SHP77 (cell line): ENCODE measurements around the gene TFF1.

ENCODE experiments used
- DNase-seq, 2 experiments: peaks; one replicate each; lab custom pipeline; 2025; lab: John Stamatoyannopoulos, UW

TFF1 gene

DNA sequence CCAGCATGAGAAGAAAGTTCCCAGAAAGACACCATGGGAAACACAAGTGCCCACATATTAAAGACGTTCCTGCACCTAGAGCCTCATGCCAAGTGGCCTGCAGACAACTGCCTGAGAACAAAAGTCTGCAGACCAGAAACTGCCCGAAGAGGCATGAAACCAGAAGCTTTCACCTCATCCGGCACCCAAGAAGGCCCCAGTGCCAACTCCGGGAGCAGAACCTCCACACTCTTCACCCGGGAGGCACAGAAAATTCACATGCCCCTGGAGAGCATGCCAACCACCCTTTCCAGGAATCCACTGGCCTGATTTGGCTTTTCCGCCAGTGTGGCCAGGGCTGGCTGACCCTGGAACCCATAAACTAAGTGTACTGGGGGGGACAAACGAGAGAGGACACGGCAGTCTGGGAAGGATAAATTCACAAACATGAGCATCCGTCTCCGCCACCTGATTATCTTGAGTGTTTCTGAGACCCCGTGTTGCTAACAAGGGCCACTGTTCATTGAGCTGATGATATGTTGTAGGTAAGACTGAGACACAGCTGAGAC, 22.3 kb downstream of the TFF1 start:
- no peak for DNase-seq

DNA sequence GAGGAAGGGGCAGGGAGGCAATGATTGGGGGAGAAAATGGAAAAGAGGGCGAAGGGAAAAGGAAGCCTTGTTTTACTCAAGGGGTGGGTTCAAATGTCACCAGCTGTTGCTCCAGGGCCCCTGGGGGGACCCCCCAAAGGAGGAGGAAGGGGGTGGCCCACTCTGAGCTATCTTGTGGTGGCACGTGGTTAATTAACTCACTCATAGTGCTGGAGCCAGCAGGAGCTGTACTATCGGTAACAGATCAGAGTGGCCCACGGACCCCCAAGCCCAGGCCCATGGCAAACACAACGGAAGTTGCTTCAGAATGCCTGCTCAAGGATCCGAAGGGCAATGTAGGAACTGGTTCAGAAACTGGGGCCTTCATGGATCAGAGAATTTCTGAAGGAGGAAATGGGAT, 22.8 kb downstream of the TFF1 start:
- DNase-seq = no peak

DNA sequence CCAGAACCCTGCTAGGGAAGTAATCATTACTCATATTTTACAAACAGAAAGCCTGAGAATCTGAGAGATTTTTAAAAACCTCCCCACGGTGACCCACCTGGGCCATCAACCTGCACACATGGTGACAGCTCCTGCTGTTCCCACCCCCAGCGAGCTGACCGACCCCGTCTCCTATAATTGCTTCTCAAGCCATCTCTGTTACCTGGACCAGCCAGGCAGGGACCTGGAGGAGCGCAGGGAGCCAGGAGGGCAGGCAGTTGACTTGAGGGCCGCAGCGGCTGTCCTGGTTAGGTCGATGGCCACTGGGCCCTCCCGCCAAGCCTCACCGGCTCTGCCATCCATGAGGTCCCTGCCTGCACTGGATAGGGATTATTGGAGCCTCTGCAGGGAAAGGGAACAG, 23.2 kb downstream of the TFF1 start:
- DNase-seq = no peak

DNA sequence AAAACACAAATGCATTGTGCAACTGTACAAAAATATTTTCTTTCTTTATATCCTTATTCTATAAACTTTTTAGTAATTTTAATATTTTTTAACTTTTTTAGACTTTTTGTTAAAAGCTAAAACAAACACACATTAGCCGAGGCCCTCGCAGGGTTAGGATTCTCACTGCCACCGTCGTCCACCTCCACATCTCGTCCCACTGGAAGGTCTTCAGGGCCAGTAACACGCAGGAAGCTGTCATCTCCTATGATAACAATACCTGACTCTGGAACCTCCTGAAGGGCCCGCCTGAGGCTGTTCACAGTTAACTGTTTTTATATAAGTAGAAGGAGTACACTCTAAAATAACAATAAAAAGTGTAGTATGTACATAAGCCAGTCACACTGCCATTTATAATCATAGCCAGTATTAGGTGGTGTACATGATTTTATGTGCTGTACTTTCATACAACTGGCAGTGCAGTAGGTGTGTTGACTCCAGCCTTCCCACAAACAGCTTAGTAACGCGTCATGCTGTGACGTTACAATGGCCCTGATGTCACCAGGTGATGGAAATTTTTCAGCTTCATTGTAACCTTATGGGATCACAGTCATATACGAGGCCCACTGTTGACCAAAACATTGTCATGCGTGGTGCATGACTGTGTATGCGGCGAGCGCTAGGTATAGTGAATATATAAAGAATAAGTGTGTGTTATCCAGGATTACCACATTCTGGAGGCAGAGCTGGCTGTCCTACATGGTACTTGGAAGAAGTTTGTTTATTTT, 24.4 kb downstream of the TFF1 start:
- DNase-seq = no peak

DNA sequence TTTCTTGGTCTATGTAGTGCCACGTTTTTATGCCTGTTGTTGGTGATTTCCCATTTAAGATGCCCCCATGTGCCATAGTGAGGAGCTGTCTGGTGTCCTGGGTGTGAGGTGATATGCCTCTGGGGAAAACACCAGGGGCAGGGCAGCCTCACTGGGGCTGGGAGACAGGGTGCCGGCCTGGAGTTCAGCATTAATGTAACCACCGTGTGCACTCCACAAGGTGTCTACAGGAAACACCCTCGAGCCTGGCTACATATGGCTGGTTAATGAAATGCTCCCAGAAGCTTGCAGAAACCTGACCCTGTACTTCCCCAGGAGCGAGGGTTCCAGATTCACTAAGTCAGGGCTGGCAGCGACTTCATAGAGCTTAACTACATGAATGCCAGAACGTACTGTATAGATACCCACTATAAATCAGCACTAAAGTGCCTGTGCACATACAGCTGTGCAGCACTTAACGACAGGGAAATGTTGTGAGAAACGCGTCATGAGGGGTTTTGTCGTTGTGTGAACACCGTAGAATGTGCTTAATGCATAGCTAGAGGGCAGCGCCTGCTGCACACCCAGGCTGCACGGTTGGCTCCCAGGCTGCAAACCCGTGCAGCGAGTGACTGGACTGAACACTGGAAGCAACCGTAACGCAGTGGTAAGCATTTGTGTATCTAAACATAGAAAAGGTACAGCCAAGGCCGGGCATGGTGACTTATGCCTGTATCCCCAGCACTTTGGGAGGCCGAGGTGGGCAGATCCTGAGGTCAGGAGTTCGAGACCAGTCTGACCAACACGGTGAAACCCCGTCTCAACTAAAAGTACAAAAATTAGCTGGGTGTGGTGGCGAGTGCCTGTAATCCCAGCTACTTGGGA, 25.9 kb downstream of the TFF1 start:
- DNase-seq = peak; percentile 16 to 29

DNA sequence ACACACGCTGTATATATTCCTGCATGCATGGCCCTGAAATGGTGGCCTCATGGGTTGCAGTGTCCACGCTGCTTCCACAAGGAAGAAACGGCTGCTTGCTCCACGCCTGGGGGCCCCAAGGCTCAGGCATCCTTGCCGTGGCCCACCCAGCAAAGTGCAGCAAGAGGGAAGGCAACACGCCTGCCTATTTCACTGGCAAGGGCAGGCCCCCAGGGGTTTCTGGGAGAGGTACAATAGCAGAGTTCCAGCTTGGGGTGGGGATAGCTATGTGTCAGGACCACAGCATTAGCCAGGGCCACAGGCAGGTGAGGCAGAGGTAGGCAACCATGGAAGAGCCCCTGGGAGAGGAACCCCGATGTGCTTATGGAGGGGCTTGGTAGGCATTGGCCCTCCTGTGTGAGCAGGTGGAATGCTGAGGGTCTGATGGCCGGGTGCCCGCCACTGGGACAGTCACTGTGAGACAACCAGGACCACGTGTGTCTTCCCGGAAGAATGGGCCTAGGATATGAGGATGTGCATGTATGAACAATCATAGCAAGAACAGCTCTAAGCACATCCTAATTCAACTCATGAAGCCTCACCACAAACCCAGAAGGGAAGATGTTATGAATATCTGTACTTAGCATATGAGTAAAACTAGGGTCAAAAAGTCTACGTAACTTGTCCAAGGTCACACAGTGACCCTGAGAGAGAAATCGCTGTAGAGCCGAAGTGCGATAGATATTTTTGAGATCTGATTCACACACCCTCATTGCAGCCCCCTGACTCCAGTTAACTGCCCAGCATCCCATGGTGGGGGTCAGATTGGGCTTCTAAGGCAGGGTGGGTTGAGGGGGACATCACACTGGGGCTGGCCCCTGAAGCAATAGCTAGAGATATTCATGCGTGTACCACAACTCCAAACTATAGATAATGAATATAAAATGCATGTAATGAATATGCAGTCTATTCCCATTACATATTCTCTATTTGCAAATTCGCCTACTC, 27.3 kb downstream of the TFF1 start:
- no peak for DNase-seq

DNA sequence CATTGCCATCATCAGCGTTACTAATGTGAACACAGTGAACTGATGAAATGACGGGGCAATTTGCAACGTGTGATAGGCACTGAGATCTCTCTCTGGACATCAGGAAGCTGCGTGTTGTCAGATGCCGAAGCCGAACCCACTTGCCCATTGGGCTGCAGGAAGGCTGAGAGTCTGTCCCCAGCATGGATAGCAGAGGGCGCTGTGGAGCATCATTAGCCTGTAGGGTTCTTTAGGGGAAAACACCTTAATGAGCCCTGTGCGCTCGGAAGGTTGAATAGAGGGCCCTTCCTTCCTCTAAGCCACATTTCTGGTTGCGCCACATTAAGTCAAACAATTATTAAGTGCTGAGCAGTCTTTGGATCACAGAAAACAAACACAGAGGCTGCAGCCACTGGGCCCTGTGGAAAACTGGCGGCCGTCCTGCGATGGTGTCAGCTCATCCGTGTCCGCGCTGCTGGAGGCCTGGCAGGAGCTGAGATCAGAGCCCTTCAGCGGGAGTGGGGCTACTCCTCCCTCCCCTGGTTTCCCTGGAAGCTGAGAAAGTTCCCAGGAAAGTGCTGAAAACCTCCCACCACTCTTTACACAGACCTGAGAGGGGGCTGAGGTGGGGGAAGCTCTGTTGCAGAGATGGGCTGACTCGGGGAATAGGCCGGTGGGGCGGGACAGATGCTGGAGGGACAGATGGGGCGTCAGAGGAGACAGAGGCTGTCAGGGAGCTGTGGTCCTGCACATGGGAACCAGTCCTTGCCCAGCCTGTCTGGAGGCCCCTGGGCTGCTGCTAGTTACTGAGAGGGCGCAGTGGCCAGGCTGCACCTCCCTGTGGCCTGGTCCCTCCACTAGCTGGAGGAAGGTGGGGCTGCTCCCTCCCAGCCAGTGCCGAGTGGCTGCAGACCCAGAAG, 28.3 kb downstream of the TFF1 start:
- DNase-seq = peak; percentile 83 to 87

DNA sequence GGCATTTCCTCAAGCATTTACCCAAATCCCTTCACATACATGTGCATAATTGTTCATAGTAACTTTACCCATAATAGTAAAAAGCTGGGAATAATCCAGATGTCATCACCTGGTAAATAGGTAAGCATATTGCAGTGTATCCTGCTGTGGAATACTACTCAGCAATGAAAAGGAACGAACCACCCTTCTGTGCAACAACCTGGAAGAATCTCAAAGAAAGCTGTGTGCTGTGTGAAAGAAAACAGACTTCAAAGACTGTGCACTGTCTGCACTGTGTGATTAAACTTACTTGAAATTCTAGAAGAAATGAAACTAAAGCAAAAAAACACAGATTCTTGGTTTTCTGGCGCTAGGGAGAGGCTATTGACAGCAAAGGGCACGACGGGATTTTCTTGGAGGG, 29.1 kb downstream of the TFF1 start:
- DNase-seq = no peak

DNA sequence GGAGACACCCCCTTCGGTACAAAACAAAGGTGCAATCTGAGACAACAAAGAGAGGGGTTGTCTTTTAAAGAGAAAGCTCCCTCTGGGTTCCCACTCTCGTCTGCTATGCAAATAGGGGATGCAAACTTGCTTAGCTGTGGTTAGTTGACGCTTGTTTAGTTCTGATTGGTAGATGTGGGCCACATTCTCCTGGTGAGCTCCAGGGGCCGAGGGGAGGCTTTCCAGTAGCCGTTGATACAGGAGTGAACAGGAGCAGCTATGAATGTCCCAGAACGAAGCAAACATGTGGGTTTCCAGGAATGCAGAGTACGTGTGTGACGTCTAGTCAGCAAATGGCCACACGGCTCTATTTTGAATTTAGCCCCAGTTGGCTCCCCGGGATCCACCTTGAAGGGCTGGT, 30.3 kb downstream of the TFF1 start:
- DNase-seq = peak; percentile 51 to 72

DNA sequence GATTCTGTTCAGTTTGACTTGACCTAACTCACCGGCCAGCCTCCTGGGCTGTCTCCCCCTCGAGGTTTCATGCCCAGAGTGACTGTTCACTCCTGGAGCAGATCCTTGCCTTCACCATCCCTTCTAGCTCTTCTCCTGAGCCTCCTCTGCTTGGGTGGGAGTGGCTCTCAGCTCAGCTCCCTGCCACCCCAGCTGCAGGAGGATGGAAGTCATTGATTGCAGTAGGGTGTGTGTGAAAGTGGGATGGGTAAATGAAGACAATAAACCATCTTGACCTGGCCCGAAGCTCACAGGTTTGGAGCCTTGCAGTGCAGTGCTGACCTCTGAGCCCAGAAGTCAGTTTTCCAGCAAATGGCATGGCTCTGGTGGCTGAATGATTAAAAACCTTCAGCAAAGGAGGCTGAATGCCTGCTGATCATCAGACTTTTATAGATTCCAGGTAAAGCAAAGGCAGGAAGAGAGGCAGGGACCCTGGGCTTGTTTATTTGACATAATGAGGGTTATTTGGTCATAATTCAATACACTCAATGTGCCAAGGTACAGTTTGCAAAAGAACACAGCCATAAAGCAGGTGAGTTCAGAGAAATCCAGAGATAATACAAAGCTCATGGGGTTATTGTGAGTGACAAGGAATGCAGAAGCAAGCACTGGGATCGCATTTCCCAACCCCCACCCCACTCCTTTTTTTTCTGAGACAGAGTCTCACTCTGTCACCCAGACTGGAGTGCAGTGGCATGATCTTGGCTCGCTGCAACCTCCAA, 33.6 kb downstream of the TFF1 start:
- no peak for DNase-seq

DNA sequence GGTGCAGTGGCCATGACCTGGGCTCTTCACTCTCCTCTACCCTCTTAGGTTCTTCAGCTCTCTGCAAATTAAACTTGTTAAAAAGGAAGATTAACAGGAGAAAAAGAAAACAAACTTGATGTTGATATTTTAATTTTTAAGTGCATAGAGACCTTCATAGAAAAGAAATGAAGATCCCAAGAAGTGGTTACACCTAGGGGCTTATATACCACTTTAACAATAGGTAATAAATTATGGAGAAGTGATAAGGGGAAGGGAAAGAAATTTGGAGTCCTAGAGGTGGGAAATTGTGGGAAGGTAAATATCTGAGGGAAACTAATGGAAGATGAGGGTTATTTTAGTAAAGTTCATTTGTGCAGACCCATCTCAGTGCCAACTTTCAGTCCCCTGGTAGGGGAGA, 34.7 kb downstream of the TFF1 start:
- DNase-seq = no peak

DNA sequence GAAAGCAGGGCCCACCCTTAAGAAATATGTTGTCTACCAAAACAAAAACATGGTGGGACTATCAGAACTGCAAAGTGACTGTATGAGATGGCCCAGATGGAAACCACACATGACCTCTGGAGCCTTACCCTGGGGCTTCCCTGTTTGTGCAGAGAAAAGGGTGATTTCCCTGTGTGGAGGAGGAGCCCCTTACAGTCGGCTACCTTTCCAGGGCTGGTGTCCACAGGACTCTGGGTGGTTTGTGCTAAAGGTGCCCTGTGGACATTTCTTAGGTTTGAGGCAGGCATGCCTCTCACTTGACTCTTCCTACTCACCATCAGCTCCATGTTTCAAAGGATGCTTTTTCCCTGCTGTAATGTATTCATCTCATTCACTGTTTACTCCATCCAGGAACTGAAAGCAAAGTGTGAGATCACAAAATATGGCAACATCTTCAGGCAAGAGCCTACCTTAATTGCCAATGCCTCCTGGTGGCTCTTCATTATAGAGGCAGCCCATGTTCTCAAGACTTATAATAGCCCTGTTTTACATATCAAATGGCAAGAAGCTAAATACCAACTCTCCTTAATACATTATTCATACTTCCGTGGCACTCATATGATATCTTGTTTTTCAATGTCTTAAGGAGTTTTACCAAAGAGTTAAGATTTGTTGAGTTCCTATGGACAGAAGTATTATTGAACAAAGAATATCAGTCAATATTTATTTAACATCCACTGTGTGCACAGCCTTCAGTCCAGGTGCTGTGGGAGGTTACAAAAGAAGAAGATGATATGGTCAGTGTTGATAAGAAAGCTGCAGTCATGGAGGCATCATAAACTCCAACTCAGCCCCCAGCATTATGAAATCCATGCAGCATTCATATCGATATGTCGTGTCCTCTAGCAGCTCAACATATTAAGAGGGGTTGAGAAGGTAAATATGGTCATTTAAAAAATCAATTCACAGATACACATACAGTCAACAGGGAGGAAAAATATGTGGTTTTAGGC, 35.7 kb downstream of the TFF1 start:
- DNase-seq = no peak

DNA sequence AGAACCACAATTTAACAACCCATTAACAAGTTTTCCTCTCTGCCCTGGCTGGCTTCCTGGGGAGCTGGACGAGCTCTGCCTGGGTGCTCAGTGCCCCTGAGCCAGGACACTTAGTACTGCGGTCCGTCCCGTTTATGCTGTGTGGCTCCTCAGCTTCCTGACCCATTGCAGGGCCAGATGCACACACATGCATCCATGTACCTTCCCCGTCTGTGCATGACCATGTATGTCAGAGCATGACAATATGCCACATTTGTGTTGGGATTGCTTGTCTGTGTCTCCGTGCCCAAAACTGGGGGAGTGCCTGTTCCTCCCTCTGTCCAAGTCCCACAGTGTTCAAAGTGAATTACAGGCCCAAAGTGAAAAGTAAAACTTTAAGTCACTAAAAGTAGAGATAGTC, 41.4 kb downstream of the TFF1 start:
- DNase-seq = no peak

DNA sequence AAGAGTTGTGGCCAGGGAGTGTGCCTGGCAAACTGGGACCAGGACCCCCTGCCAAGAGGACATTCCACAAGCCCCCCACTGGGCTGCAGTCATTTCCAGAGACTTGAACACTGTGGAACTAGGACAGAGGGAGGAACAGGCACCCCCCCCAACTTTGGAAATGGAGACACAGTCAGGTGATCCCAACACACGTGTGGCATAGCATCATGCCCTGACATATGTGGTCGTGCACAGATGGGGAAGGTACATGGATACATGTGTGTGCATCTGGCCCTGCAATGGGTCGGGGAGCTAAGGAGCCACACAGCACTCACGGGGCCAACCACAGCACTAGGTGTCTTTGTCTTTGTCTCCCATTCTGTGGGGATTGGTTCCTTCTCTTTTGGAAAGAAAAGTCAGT, 44.5 kb downstream of the TFF1 start:
- no peak for DNase-seq

DNA sequence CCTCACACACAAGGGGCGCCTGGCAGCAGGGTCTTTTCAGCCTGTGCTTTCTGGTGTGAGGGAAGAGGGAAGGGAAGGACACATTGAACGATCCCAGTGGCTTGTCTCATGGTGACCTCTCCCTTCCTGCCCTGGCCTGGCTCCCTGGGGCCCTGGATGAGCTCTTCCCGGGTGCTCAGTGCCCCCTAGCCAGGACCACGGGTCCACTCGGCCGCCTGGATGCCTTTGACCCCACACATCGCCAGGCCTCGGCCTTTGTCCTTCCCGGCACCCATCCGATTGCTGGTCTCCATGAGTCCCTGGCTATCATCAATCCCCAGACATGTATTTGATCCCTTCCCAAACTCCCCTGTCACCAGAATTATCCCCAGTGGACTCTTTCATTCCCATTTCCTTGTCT, 45.1 kb downstream of the TFF1 start:
- no peak for DNase-seq

DNA sequence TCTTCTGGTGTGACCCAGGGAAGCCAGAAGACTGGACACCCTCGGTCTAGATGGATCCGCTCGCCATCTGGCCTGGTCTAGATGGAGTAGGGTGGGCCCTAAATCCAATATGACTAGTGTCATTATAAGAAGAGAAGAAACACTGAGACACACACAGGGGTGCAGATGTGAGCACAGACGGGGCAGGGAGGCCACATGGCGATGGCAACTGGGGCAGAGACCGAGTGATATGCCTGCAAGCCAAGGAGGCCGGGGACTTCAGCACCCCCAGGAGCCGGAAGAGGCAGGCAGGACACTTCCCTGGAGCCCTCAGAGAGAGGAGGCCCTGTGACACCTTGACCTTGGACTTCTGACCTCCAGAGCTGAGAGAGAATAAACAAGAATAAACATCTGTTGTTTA, 45.5 kb downstream of the TFF1 start:
- DNase-seq = no peak

DNA sequence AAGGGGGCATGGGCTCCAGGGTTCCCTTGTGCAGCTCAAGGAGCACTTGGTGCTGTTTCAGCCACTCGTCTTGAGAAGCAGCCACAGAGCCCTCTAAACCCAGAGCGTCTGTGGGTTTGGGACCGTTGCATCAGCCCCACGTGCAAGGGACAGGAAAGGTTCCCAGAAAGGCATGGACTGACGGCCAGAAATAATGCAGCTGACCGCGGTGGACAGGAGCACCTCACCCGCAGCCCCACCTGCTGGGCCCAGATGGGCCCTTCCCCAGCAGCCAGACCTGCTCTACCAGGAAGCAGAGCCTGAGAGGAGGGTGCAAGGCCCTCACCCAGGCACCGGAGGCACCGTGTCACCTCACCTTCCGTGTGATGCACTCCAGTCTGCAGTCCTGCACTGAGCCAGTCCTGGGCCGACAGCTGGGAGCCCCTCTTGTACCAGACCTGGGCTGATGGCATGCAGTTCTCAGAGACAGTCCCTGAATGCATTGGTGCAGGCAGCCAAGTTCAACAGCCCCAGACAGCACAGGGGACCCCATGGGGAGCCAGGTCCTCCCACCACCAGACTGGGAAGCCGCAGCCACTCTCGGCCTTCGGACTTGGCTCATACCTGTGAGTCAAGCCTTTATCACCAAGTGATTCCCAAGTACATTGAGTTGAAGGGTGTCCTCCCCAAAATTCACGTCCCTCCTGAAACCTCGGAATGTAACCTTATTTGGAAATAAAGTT, 46.3 kb downstream of the TFF1 start:
- peak in 1 of 2 experiments; percentile 38 for DNase-seq

DNA sequence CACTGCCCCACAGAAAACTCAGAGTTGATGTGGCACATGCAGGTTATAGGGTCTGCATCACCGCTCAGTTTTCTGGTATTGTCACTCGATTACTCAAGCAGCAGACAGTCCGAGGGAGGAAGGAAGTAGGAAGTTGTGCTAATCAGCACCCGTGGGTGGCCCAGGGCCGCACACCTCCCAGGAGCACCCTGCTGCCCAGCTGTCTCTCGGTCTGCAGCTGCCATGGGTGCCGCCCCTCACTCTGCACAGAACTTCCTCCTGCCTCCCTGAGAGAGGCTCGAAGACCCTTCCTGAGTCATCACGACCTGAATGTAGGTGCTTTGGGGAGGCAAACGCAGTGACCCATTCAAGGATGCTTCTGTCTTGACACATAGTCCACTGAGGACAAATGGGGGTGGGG, 47.0 kb downstream of the TFF1 start:
- DNase-seq = peak; percentile 25 to 37
